ENCODE data around the gene TBC1D19.

The TBC1D19 gene

DNA sequence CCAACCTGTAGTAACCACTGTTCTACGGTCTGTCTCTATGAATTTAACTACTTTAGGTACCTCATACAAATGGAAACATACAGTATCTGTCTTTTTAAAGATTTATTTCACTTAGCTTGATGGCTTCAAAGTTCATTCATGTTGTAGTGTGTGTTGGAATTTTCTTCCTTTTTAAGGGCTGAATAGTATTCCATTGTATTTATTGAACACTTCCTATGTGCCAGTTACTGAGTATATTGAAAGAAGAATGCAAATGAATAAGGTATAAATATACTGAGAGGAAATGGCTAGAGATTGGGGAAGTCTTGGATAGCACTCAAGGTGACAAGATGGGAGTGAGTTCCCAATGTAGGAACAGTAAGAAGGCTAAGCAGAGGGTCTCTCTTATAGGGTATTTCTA lies 17.3 kb downstream of the TBC1D19 start:
- H3K27ac ChIP-seq, result no peak overlapping the region
- no peak for TF ChIP-seq ZFX (IDR thresholded peaks at IDR 0.05)
- TF ChIP-seq, protein P1, sequence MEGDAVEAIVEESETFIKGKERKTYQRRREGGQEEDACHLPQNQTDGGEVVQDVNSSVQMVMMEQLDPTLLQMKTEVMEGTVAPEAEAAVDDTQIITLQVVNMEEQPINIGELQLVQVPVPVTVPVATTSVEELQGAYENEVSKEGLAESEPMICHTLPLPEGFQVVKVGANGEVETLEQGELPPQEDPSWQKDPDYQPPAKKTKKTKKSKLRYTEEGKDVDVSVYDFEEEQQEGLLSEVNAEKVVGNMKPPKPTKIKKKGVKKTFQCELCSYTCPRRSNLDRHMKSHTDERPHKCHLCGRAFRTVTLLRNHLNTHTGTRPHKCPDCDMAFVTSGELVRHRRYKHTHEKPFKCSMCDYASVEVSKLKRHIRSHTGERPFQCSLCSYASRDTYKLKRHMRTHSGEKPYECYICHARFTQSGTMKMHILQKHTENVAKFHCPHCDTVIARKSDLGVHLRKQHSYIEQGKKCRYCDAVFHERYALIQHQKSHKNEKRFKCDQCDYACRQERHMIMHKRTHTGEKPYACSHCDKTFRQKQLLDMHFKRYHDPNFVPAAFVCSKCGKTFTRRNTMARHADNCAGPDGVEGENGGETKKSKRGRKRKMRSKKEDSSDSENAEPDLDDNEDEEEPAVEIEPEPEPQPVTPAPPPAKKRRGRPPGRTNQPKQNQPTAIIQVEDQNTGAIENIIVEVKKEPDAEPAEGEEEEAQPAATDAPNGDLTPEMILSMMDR (conservative IDR thresholded peaks at IDR 0.05), result no peak

GRCh38 chr4:26607776-26608175 lies 23.9 kb downstream of the TBC1D19 start:
- no peak for TF ChIP-seq ZFX (IDR thresholded peaks at IDR 0.05)
- TF ChIP-seq, protein P1 (conservative IDR thresholded peaks at IDR 0.05), result no peak

DNA sequence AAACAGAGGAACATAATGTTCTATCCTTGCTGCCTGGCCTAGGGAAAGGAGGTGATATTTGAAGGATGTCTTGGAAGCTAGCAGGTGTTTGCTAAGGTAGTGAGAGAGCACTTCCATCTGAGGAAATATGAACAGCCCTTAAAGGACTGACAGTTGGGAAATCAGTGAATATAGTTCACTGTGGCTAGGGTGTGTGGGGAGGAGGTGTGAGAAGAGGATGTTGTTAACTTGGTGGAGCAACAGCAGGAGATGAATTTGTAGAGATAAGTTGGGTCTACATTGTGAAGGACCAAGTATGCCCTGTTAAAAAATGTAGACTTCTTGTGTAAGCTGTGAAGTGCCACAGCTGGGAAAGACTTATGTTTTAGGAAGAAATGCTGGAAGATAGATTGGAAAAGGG lies 25.5 kb downstream of the TBC1D19 start:
- TF ChIP-seq, protein P1 (conservative IDR thresholded peaks at IDR 0.05), result no peak
- no peak for TF ChIP-seq ZFX (IDR thresholded peaks at IDR 0.05)
- H3K27ac ChIP-seq, result no peak overlapping the region

More at GRCh38 chr4:26607776-26608175, 23.9 kb downstream of the TBC1D19 start:
- no peak overlapping the region for H3K27ac ChIP-seq

DNA sequence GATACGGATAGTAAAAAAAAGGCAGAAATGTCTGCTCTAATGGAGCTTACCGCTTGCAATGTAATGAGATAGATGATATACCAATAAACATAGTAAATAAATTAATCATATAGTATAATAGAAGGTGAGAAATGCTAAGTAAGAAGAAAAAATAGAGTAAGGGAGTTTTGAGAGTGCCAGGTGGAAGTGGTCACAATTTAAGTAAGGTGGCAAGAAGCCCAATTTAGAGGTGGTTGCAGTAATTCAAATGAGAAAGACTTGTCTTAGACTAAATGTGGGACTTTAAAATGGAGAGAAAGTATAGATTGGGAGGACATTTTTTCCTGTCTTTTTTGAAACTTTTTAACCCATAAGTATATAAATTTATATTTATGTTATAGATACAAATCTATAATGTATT lies 26.0 kb downstream of the TBC1D19 start:
- TF ChIP-seq, protein P1 (conservative IDR thresholded peaks at IDR 0.05), result no peak
- TF ChIP-seq ZFX (IDR thresholded peaks at IDR 0.05), result no peak
- H3K27ac ChIP-seq, result no peak overlapping the region

- TF ChIP-seq, protein P1 (conservative IDR thresholded peaks at IDR 0.05), result no peak
- no peak for TF ChIP-seq ZFX (IDR thresholded peaks at IDR 0.05)
- H3K27ac ChIP-seq, result no peak overlapping the region
These were observed 27.5 kb downstream of the TBC1D19 start for GRCh38 chr4:26611372-26611771.

DNA sequence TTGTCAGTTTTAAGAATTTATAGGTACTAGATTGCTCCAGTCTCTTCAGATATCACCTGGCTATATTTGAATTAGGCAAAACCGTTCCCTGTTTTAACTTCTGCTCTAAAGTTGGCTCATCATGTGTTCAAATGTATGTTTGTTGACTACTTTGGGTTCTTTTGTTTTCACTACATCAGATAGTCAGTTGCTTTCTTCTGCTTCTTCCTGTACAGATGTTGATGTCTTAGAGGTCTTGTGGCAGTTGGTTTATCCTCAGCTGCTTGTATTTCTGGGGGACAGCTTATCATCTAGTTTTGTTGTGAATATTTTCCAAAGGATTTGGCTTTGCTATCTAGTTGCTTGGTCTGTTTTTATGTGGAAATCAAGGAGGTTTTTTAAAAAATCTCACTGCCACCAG lies 28.0 kb downstream of the TBC1D19 start:
- TF ChIP-seq, protein P1 (conservative IDR thresholded peaks at IDR 0.05), result no peak
- no peak for TF ChIP-seq ZFX (IDR thresholded peaks at IDR 0.05)
- no peak overlapping the region for H3K27ac ChIP-seq

DNA sequence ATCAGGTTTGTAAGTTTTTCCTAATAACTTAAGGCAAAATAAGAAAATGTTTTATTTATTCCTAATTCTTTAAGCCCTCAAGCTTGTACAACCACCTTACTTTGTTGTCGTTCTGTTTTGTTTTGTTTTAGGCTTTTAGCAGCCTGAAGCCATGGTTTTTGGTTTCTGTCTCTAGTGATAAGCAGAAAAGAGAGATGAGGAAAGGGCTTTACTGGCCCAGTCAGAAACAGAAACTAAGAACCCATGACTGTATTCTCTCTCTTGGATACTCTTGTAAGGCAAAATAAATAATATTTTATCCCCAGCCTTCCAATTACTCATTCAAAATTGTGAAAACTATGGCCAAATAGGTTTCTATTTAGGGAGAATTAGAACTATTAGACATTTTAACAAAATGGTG lies 29.4 kb downstream of the TBC1D19 start:
- TF ChIP-seq ZFX (IDR thresholded peaks at IDR 0.05), result no peak
- TF ChIP-seq, protein P1 (conservative IDR thresholded peaks at IDR 0.05), result no peak

More for the DNA sequence above, 29.4 kb downstream of the TBC1D19 start:
- H3K27ac ChIP-seq, result no peak overlapping the region

Measured in C4-2B (cell line).